Measurements from ENCODE around the gene TCP11L2.

Gene TCP11L2

GRCh38 chr12:106331599-106331998 is 29.1 kb downstream of the TCP11L2 start:
- TF ChIP-seq EZH2phosphoT487 (IDR thresholded peaks at IDR 0.05; ENCODE audit: borderline replicate concordance) (no peak), CTCF (conservative IDR thresholded peaks at IDR 0.05; ENCODE audit: low read length) (no peak)

GRCh38 chr12:106332536-106332935 is 30.0 kb downstream of the TCP11L2 start:
- Histone ChIP-seq H3F3A (ENCODE audit: low read depth) (no peaks in the 10 kb centered on the region), H3K4me3 (ENCODE audit: low read length, poor library complexity, severe bottlenecking) (no peak overlapping the region), H2AFZ (ENCODE audit: low read length) (no peak overlapping the region), H3K36me3 (ENCODE audit: insufficient read depth, low read length) (no peaks in the 10 kb centered on the region), H3K4me1 (ENCODE audit: insufficient read depth, low read length, poor library complexity, severe bottlenecking) (no peaks in the 10 kb centered on the region), H3K27me3 (ENCODE audit: insufficient read depth, low read length, poor library complexity, severe bottlenecking) (no peaks in the 10 kb centered on the region), H3K79me2 (ENCODE audit: insufficient read depth, low read length) (no peaks in the 10 kb centered on the region), H3K9ac (ENCODE audit: low read depth, low read length, poor library complexity, severe bottlenecking) (no peak overlapping the region), H4K20me1 (ENCODE audit: insufficient read depth, low read length, poor library complexity, severe bottlenecking) (no peaks in the 10 kb centered on the region), H3K9me3 (ENCODE audit: insufficient read depth, low read depth, low read length) (no peaks in the 10 kb centered on the region), H3K4me2 (ENCODE audit: low read depth, low read length, poor library complexity, severe bottlenecking) (no peak overlapping the region), H3K9me2 (replicated peaks; ENCODE audit: low read depth, low read length) (no peaks in the 10 kb centered on the region)
- TF ChIP-seq EZH2phosphoT487 (IDR thresholded peaks at IDR 0.05; ENCODE audit: borderline replicate concordance) (no peak), CTCF (conservative IDR thresholded peaks at IDR 0.05; ENCODE audit: low read length) (no peak)

More at GRCh38 chr12:106331599-106331998, 29.1 kb downstream of the TCP11L2 start:
- no peak overlapping the region for H2AFZ ChIP-seq (ENCODE audit: low read length)
- no peaks in the 10 kb centered on the region for H3K9me3 ChIP-seq (ENCODE audit: insufficient read depth, low read depth, low read length)
- no peak overlapping the region for H3K9ac ChIP-seq (ENCODE audit: low read depth, low read length, poor library complexity, severe bottlenecking)
- H3K4me2 ChIP-seq (ENCODE audit: low read depth, low read length, poor library complexity, severe bottlenecking): no peak overlapping the region
- H3K9me2 ChIP-seq (replicated peaks; ENCODE audit: low read depth, low read length): no peaks in the 10 kb centered on the region
- H3K4me3 ChIP-seq (ENCODE audit: low read length, poor library complexity, severe bottlenecking): no peak overlapping the region
- no peaks in the 10 kb centered on the region for H3K36me3 ChIP-seq (ENCODE audit: insufficient read depth, low read length)
- no peaks in the 10 kb centered on the region for H4K20me1 ChIP-seq (ENCODE audit: insufficient read depth, low read length, poor library complexity, severe bottlenecking)
- H3K4me1 ChIP-seq (ENCODE audit: insufficient read depth, low read length, poor library complexity, severe bottlenecking): no peaks in the 10 kb centered on the region
- no peaks in the 10 kb centered on the region for H3F3A ChIP-seq (ENCODE audit: low read depth)
- H3K27me3 ChIP-seq (ENCODE audit: insufficient read depth, low read length, poor library complexity, severe bottlenecking): no peaks in the 10 kb centered on the region
- H3K79me2 ChIP-seq (ENCODE audit: insufficient read depth, low read length): no peaks in the 10 kb centered on the region

- H3K27me3 ChIP-seq (ENCODE audit: insufficient read depth, low read length, poor library complexity, severe bottlenecking): no peaks in the 10 kb centered on the region
- no peaks in the 10 kb centered on the region for H3F3A ChIP-seq (ENCODE audit: low read depth)
- H3K36me3 ChIP-seq (ENCODE audit: insufficient read depth, low read length): no peaks in the 10 kb centered on the region
- H3K79me2 ChIP-seq (ENCODE audit: insufficient read depth, low read length): no peaks in the 10 kb centered on the region
- no peak overlapping the region for H3K9ac ChIP-seq (ENCODE audit: low read depth, low read length, poor library complexity, severe bottlenecking)
- H3K9me3 ChIP-seq (ENCODE audit: insufficient read depth, low read depth, low read length): no peaks in the 10 kb centered on the region
- TF ChIP-seq EZH2phosphoT487 (IDR thresholded peaks at IDR 0.05; ENCODE audit: borderline replicate concordance): no peak
- no peak for TF ChIP-seq CTCF (conservative IDR thresholded peaks at IDR 0.05; ENCODE audit: low read length)
- H3K9me2 ChIP-seq (replicated peaks; ENCODE audit: low read depth, low read length): no peaks in the 10 kb centered on the region
- H3K4me2 ChIP-seq (ENCODE audit: low read depth, low read length, poor library complexity, severe bottlenecking): no peak overlapping the region
- H2AFZ ChIP-seq (ENCODE audit: low read length): no peak overlapping the region
- no peak overlapping the region for H3K4me3 ChIP-seq (ENCODE audit: low read length, poor library complexity, severe bottlenecking)
- no peaks in the 10 kb centered on the region for H4K20me1 ChIP-seq (ENCODE audit: insufficient read depth, low read length, poor library complexity, severe bottlenecking)
- H3K4me1 ChIP-seq (ENCODE audit: insufficient read depth, low read length, poor library complexity, severe bottlenecking): no peaks in the 10 kb centered on the region
Observed at GRCh38 chr12:106333010-106333409, 30.5 kb downstream of the TCP11L2 start.

All from Loucy (cell line).